GM19324 (cell line): ENCODE results near the gene NDUFA6.
"Not testable (repeated sequence)": the region's sequence is repeated elsewhere in the genome, so short reads cannot be mapped to it uniquely, and the experiment has no call there.

Source experiments
- ATAC-seq: cut with Tn5 transposase; IDR thresholded peaks from one replicate; pipeline ENCODE4 v1.9.1; 2021; ENCODE audit warnings: mild to moderate bottlenecking, moderate library complexity; ENCODE audit not compliant: unreplicated experiment, low FRiP score

The NDUFA6 gene

GRCh38 chr22:42115420-42115830, 24.9 kb upstream of the NDUFA6 start:
- not testable (repeated sequence) for ATAC-seq

- no peak for ATAC-seq
These were observed 24.1 kb upstream of the NDUFA6 start for GRCh38 chr22:42114721-42115120.

- not testable (repeated sequence) for ATAC-seq
These were observed 22.2 kb upstream of the NDUFA6 start for GRCh38 chr22:42112793-42113192.

- ATAC-seq = no peak
These were observed 21.2 kb upstream of the NDUFA6 start for GRCh38 chr22:42111798-42112197.

- no peak for ATAC-seq
These were observed 18.3 kb upstream of the NDUFA6 start for GRCh38 chr22:42108848-42109247.

GRCh38 chr22:42104332-42104860, 13.8 kb upstream of the NDUFA6 start:
- not testable (repeated sequence) for ATAC-seq

- ATAC-seq = no peak
These were observed 10.6 kb upstream of the NDUFA6 start for GRCh38 chr22:42101199-42101598.

GRCh38 chr22:42091455-42091782, 847 bp upstream of the NDUFA6 start:
- ATAC-seq = no peak

- ATAC-seq = no peak
These were observed 4.5 kb downstream of the NDUFA6 start for GRCh38 chr22:42086051-42086450.

GRCh38 chr22:42084874-42085273, 5.7 kb downstream of the NDUFA6 start:
- no peak for ATAC-seq

- no peak for ATAC-seq
These were observed 7.5 kb downstream of the NDUFA6 start for GRCh38 chr22:42083119-42083518.

- ATAC-seq = no peak
These were observed 10.3 kb downstream of the NDUFA6 start for GRCh38 chr22:42080287-42080686.

- peak; percentile 87 for ATAC-seq
These were observed 11.0 kb downstream of the NDUFA6 start, which contains the start of gene SMDT1 for GRCh38 chr22:42079319-42080251. Gene SMDT1, plus strand, starts transcription at chr22:42079700. Its CDS starts 69 bp downstream, at chr22:42079769.

- peak; percentile 5 for ATAC-seq
These were observed 11.9 kb downstream of the NDUFA6 start for GRCh38 chr22:42078469-42079318.

GRCh38 chr22:42077486-42078125, 13.0 kb downstream of the NDUFA6 start:
- ATAC-seq = no peak

- no peak for ATAC-seq
These were observed 13.6 kb downstream of the NDUFA6 start for GRCh38 chr22:42076764-42077485.

GRCh38 chr22:42074846-42075676, 15.5 kb downstream of the NDUFA6 start:
- ATAC-seq = no peak

GRCh38 chr22:42074132-42074811, 16.3 kb downstream of the NDUFA6 start, which contains the start of gene PHETA2:
Gene PHETA2, plus strand, starts transcription at chr22:42074248. Its CDS starts 3,046 bp downstream, at chr22:42077294.
- ATAC-seq = no peak
